NT2/D1 (cell line): ENCODE data around the gene SEPTIN12.

ENCODE experiments used
- DNase-seq: peaks from one replicate; pipeline ENCODE4 v3.0.0-alpha.2; 2011; ENCODE audit warnings: low read depth, low spot score
- H3K27me3 ChIP-seq: 2 replicates; pipeline ENCODE4 v1.6.0; 2011; ENCODE audit warnings: mild to moderate bottlenecking; ENCODE audit not compliant: insufficient read length, insufficient read depth
- H3K36me3 ChIP-seq: 2 replicates; pipeline ENCODE4 v1.6.1; 2011; ENCODE audit warnings: mild to moderate bottlenecking, low read length, mixed read lengths; ENCODE audit not compliant: insufficient read depth, insufficient read length
- H3K4me1 ChIP-seq: 2 replicates; pipeline ENCODE4 v1.5.1; 2011; ENCODE audit not compliant: insufficient read depth, insufficient read length
- H3K4me3 ChIP-seq: 2 replicates; pipeline ENCODE4 v1.5.1; 2011; ENCODE audit warnings: low read depth; ENCODE audit not compliant: insufficient read length
- H3K9ac ChIP-seq: 2 replicates; pipeline ENCODE4 v1.6.0; 2011; ENCODE audit warnings: low read depth; ENCODE audit not compliant: insufficient read length
- H3K9me3 ChIP-seq: 2 replicates; pipeline ENCODE4 v1.5.1; 2011; ENCODE audit warnings: mild to moderate bottlenecking, low read length; ENCODE audit not compliant: insufficient read depth
- SUZ12 ChIP-seq: IDR thresholded peaks from 2 replicates; pipeline ENCODE4 v1.6.1; 2011; ENCODE audit not compliant: insufficient read length, insufficient read depth; ENCODE audit errors: extremely low read depth
- YY1 ChIP-seq: IDR thresholded peaks from 2 replicates; pipeline ENCODE4 v1.6.1; 2011; ENCODE audit not compliant: insufficient read length, insufficient read depth
- ZNF274 ChIP-seq: IDR thresholded peaks from 2 replicates; pipeline ENCODE4 v1.6.1; 2011; ENCODE audit warnings: mild to moderate bottlenecking, low read depth, low read length

SEPTIN12 gene

DNA sequence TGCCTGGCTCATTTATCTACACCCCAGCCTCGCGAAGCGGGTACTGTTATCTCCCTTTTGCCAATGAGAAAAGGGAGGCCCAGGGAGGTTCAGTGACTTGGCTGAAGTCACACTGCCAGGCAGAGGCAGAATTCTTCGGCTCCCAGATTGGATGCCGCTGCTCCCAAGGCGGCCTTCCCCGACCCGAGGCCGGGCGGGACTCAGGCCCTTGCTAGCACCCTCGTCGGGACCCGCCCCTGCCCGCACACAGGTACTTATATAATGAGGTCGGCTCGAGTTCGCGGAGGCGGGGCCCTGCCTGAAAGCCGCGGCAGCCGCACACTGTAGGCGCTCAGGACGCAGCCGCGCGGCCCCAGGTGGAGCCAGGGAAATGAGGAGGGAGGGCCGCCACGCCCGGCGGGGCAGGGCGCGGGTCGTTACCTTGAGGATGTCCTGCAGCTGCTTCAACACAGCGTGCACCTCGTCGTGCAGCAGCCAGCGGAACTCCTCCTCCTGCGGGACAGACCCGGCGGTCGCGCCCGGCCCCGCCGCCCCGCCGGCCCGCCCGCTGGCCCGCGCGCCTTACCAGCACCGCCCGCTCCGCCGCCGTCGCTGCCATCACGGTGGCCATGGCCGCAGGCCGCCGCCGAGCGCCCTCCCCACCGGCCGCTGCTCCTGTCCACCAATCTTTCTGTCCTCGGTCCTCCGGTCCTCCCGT is 14.0 kb upstream of the SEPTIN12 start, which contains the start of gene ROGDI:
TSS of gene ROGDI (minus strand) at position 672 of the 697 bp plus-strand sequence. CDS start at position 610, 62 bp downstream.
- peaks cover 3% of the 10 kb centered on the region for H3K27me3 ChIP-seq
- TF ChIP-seq SUZ12 (no peak), ZNF274 (no peak), YY1 (no peak)
- H3K9me3 ChIP-seq = no peaks in the 10 kb centered on the region
- peak within 1 kb of the TSS; percentile 92 for H3K9ac ChIP-seq
- peaks cover 40% of the 10 kb centered on the region for H3K4me1 ChIP-seq
- peak; percentile 71 for DNase-seq
- peaks cover 62% of the 10 kb centered on the region for H3K36me3 ChIP-seq
- H3K4me3 ChIP-seq = peak within 1 kb of the TSS; percentile 74

DNA sequence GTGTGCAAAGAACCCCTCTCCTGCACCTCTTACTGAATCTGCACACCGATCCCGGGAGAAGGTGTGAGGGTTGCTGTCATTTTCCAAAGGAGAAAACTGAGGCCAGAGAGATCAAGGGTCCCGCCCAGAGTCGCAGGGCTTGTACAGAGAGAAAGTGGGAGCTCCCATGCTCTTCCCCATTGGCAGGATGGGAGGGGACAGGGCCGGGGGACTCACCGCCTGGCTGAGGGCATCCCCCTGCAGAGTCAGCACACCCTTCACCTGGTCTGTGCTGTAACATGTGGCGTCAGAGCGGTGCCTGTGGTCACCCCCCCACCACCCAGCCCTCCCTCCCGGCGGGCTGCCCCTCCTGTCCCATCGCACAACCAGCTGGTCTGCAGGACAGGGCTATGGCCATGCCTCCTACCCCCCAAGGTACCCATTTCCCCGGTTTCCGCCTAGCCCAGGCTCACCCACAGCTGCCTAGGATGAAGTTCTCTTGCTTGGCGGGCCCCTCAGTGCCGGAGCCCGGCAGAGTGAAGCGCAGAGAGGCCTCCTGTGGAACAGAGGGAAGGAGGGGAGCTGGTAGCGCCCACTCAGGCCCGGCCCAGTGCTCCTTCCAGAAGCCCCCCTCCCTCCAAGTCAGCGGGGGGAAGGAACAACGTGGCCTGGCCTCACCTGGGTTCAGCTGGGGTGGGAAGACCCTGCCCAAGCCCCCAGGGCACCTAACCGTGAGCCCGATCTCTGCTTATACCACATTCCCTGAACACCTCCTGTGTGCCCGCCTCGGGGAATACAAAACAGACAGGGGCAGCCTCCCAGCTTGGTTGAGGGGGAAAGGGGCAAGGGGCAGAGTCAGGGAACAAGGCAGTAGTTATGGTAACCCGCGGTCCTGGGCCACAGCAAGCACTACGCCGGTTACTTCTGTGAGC is 13.2 kb upstream of the SEPTIN12 start:
- Histone ChIP-seq H3K4me3 (peak overlapping the region; percentile 74), H3K27me3 (peaks cover 3% of the 10 kb centered on the region), H3K4me1 (peaks cover 43% of the 10 kb centered on the region), H3K36me3 (peaks cover 62% of the 10 kb centered on the region), H3K9me3 (no peaks in the 10 kb centered on the region), H3K9ac (peak overlapping the region; percentile 92)
- no peak for DNase-seq
- no peak for TF ChIP-seq ZNF274
- TF ChIP-seq YY1 = no peak
- TF ChIP-seq SUZ12 = no peak

DNA sequence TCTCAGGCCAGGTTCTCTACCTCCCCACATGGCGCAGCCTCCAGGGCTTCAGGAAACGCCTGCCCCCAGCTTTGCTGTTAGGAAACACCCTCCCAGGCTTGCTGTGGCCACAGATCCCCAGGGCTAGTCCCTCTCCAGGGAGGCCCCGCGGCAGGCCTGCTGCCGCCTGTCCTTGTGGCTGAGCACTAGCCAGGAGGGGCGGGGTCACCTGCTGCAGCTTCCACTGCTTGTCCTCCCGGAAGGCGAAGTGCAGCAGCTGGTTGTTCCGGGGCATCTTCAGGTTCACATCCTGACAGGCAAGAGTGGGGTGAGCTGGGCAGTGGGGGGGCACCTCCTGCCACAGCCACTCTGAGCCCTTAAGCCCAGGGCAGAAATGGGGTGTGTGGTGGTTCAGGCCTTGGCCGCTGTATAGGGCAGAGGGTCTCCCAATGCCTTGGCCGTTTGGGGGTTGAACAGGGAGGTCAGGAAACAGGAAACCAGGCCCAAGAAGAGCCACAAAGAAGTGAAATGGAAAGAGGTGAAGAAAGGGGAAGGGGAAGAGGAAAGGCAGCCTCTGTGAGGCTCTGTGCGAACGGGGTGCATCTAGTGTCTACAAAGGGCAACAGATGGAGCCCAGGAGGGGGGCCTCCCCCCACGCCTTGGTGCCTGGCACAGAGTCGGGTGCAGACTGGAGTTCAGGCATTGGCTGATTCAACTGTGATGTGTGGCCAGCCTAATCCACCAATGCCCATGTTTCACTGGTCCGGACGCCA is 12.3 kb upstream of the SEPTIN12 start:
- no peak for TF ChIP-seq YY1
- TF ChIP-seq SUZ12 = no peak
- TF ChIP-seq ZNF274 = no peak
- peaks cover 3% of the 10 kb centered on the region for H3K27me3 ChIP-seq
- DNase-seq = no peak
- H3K9ac ChIP-seq = peak overlapping the region; percentile 92
- no peak overlapping the region for H3K4me3 ChIP-seq
- H3K9me3 ChIP-seq = no peaks in the 10 kb centered on the region
- H3K36me3 ChIP-seq = peaks cover 64% of the 10 kb centered on the region
- H3K4me1 ChIP-seq = peaks cover 43% of the 10 kb centered on the region

DNA sequence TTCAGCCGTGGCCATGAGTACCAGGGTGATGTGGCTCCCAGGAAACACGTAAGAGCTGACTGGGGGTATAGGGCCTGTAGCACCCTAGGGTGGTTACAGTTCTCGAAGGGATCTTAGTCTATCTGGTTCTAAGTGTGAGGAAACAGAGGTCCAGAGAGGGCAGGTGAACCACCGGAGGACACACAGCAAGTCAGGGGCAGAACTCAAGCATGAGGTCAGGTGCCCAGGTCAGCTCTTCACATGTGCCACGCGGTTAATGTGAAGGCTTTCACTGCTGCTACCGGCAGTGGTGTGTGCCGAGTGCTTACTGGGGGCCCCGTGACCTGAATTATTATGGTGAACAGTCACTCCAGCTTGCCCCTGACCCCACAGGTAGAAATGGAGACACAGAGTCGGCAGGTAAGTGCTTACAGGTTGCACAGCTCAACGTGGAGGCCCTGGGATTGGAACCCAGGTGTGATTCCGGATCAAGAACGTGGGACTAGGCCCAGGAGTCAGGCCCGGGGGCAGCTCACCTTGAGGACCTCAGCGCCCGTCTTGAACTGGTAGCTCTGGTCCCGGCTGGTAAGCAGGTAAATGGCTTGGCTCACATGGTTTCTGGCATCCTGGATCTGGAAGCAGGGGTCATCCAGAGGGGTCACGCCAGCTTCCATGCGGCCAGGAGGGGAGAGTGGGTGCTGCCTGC is 11.2 kb upstream of the SEPTIN12 start:
- no peak for DNase-seq
- peaks cover 34% of the 10 kb centered on the region for H3K4me1 ChIP-seq
- TF ChIP-seq YY1 = no peak
- TF ChIP-seq ZNF274 = no peak
- TF ChIP-seq SUZ12 = no peak
- H3K9me3 ChIP-seq = no peaks in the 10 kb centered on the region
- H3K27me3 ChIP-seq = peaks cover 3% of the 10 kb centered on the region
- H3K9ac ChIP-seq = no peak overlapping the region
- no peak overlapping the region for H3K4me3 ChIP-seq
- H3K36me3 ChIP-seq = peaks cover 54% of the 10 kb centered on the region

DNA sequence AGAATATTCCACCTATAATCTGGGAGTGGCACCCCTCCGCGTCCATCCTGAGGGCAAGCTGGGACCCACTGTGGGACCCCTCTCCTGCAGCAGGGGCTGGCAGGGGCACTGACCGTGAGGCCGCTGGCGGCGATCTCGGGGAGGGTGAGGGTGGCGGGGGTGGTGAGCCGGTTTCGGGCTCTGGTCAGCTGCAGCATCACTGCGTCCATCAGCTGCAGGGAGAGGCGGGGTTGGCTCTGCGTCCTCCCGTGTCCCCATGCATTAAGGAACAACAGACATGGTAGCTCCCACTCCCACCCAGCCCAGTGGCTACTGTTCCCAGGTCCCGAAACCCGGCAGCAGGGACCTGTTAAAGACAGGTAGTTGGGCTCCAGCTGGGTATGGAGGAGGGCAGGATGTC is 10.3 kb upstream of the SEPTIN12 start:
- TF ChIP-seq SUZ12 = no peak
- TF ChIP-seq YY1 = no peak
- TF ChIP-seq ZNF274 = no peak
- Histone ChIP-seq H3K4me3 (no peak overlapping the region), H3K27me3 (peaks cover 3% of the 10 kb centered on the region), H3K9me3 (no peaks in the 10 kb centered on the region), H3K36me3 (peaks cover 45% of the 10 kb centered on the region), H3K4me1 (peaks cover 26% of the 10 kb centered on the region), H3K9ac (no peak overlapping the region)
- DNase-seq = no peak

DNA sequence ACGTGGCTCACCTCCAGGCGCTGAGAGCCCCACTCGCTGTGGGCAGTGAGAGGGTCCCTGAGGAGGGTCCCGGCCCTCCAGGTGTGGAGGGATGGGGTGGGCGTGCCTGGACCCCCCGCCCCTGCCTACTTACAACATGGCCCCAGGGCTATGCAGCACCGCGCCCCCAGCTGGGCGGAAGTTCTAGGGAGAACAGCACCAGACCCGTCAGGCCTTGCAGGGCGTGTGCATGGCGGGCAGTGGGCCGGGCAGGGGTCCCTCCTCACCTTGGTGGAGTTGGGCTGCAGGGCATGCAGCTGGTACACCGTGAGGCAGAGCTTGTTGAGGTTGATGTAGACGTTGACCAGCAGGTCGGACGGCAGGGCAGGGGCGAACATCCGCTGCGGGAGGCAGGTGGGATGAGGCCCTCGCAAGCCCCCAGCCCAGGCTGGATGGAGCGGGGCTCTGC is 9.7 kb upstream of the SEPTIN12 start:
- no peak for DNase-seq
- TF ChIP-seq SUZ12 (no peak), YY1 (no peak), ZNF274 (no peak)
- H3K4me3 ChIP-seq = no peak overlapping the region
- H3K9me3 ChIP-seq = no peaks in the 10 kb centered on the region
- H3K4me1 ChIP-seq = peaks cover 25% of the 10 kb centered on the region
- no peak overlapping the region for H3K9ac ChIP-seq
- H3K27me3 ChIP-seq = peaks cover 3% of the 10 kb centered on the region
- peaks cover 44% of the 10 kb centered on the region for H3K36me3 ChIP-seq
